H9 (cell line): ENCODE results near the gene COL18A1. TPM values are rescaled to one million over a fixed set of nuclear protein-coding genes. Genes with fewer than 3 reads are reported as not detected.

Experiments
- DNase-seq: peaks from one replicate; pipeline ENCODE4 v3.0.0-alpha.2; 2017
- H2AFZ ChIP-seq: one replicate; pipeline ENCODE4 v1.6.1; 2013; ENCODE audit warnings: mild to moderate bottlenecking, low read length, control low read depth, moderate library complexity
- H2AK5ac ChIP-seq: 2 replicates; pipeline ENCODE4 v1.6.1; 2013; ENCODE audit warnings: low read length, control low read depth, mixed read lengths; ENCODE audit not compliant: insufficient read length
- H2BK120ac ChIP-seq: one replicate; pipeline ENCODE4 v1.6.1; 2013; ENCODE audit warnings: low read depth, mild to moderate bottlenecking, low read length, control low read depth, inconsistent platforms; ENCODE audit not compliant: poor library complexity, severe bottlenecking
- H2BK12ac ChIP-seq: 2 replicates; pipeline ENCODE4 v1.6.1; 2013; ENCODE audit warnings: low read length, control low read depth, mixed read lengths, low read depth; ENCODE audit not compliant: insufficient read length
- H2BK15ac ChIP-seq: 2 replicates; pipeline ENCODE4 v1.6.1; 2013; ENCODE audit warnings: low read depth, low read length, control low read depth
- H2BK20ac ChIP-seq: one replicate; pipeline ENCODE4 v1.6.1; 2013; ENCODE audit warnings: low read depth, mild to moderate bottlenecking, low read length, control low read depth, inconsistent platforms; ENCODE audit not compliant: poor library complexity, severe bottlenecking
- H2BK5ac ChIP-seq: 2 replicates; pipeline ENCODE4 v1.6.1; 2013; ENCODE audit warnings: low read length, control low read depth, mixed read lengths; ENCODE audit not compliant: insufficient read length
- H3K14ac ChIP-seq: 2 replicates; pipeline ENCODE4 v1.6.1; 2013; ENCODE audit warnings: low read length, control low read depth; ENCODE audit not compliant: insufficient read depth
- H3K18ac ChIP-seq: 2 replicates; pipeline ENCODE4 v1.6.1; 2013; ENCODE audit warnings: low read depth, mild to moderate bottlenecking, mixed read lengths, low read length, control low read depth; ENCODE audit not compliant: insufficient read length
- H3K23ac ChIP-seq: 2 replicates; pipeline ENCODE4 v1.6.1; 2013; ENCODE audit warnings: low read length, control low read depth, mixed read lengths, low read depth; ENCODE audit not compliant: insufficient read length
- H3K23me2 ChIP-seq: 2 replicates; pipeline ENCODE4 v1.6.1; 2013; ENCODE audit warnings: low read depth, mild to moderate bottlenecking, mixed read lengths, low read length, control low read depth; ENCODE audit not compliant: insufficient read length, poor library complexity, severe bottlenecking
- H3K27ac ChIP-seq: 2 replicates; pipeline ENCODE4 v1.5.1; 2013; ENCODE audit warnings: low read length, control low read depth, mixed read lengths, low read depth; ENCODE audit not compliant: insufficient read length
- H3K27me3 ChIP-seq: 2 replicates; pipeline ENCODE4 v1.6.1; 2013; ENCODE audit warnings: low read length, control low read depth, inconsistent platforms; ENCODE audit not compliant: insufficient read depth
- H3K4ac ChIP-seq: 2 replicates; pipeline ENCODE4 v1.6.1; 2013; ENCODE audit warnings: low read depth, mild to moderate bottlenecking, control low read depth, inconsistent platforms, low read length, moderate library complexity
- H3K4me1 ChIP-seq: 2 replicates; pipeline ENCODE4 v1.6.1; 2013; ENCODE audit warnings: low read length, control low read depth, inconsistent platforms; ENCODE audit not compliant: insufficient read depth
- H3K4me2 ChIP-seq: 2 replicates; pipeline ENCODE4 v1.6.1; 2013; ENCODE audit warnings: low read length, control low read depth, mixed read lengths; ENCODE audit not compliant: insufficient read length, insufficient read depth
- H3K56ac ChIP-seq: 2 replicates; pipeline ENCODE4 v1.6.1; 2013; ENCODE audit warnings: low read depth, mild to moderate bottlenecking, mixed read lengths, low read length, control low read depth; ENCODE audit not compliant: insufficient read length
- H3K79me1 ChIP-seq: 2 replicates; pipeline ENCODE4 v1.6.1; 2013; ENCODE audit warnings: low read depth, mild to moderate bottlenecking, moderate library complexity, low read length, control low read depth, inconsistent platforms; ENCODE audit not compliant: insufficient read depth, poor library complexity, severe bottlenecking
- H3K79me2 ChIP-seq: 2 replicates; pipeline ENCODE4 v1.6.1; 2013; ENCODE audit warnings: low read length, control low read depth, inconsistent platforms; ENCODE audit not compliant: insufficient read depth
- H3K9ac ChIP-seq: 2 replicates; pipeline ENCODE4 v1.6.1; 2013; ENCODE audit warnings: low read length, control low read depth, mixed read lengths; ENCODE audit not compliant: insufficient read length; ENCODE audit errors: extremely low read depth
- H3K9me3 ChIP-seq: one replicate; pipeline ENCODE4 v1.6.1; 2013; ENCODE audit warnings: low read depth, low read length, inconsistent platforms; ENCODE audit not compliant: control insufficient read depth
- H3T11ph ChIP-seq: one replicate; pipeline ENCODE4 v1.6.1; 2013; ENCODE audit warnings: mild to moderate bottlenecking, low read length, control low read depth, inconsistent platforms
- H4K20me1 ChIP-seq: one replicate; pipeline ENCODE4 v1.6.1; 2013; ENCODE audit not compliant: control insufficient read depth, insufficient read length, insufficient read depth
- H4K5ac ChIP-seq: 2 replicates; pipeline ENCODE4 v1.6.1; 2013; ENCODE audit warnings: low read depth, mild to moderate bottlenecking, mixed read lengths, low read length, control low read depth; ENCODE audit not compliant: insufficient read length
- H4K8ac ChIP-seq: replicated peaks from 2 replicates; pipeline ENCODE4 v1.6.1; 2013; ENCODE audit warnings: low read length, control low read depth, mixed read lengths, low read depth; ENCODE audit not compliant: insufficient read length
- H4K91ac ChIP-seq: 2 replicates; pipeline ENCODE4 v1.6.1; 2013; ENCODE audit warnings: low read depth, mild to moderate bottlenecking, moderate library complexity, mixed read lengths, low read length, control low read depth; ENCODE audit not compliant: insufficient read length
- H3K27ac Mint-ChIP-seq, 3 experiments: 2 replicates in 2 of 3; 3 replicates in 1 of 3; pipeline ENCODE4 v1.8.0; 2020 to 2021; ENCODE audit warnings: mixed read lengths in 3 of 3, mild to moderate bottlenecking in 1 of 3, moderate library complexity in 1 of 3
- H3K27me3 Mint-ChIP-seq: 2 replicates; pipeline ENCODE4 v1.8.0; 2021; ENCODE audit warnings: low read depth, mild to moderate bottlenecking, moderate library complexity, mixed read lengths
- H3K36me3 Mint-ChIP-seq, 3 experiments: 2 replicates in 2 of 3; 3 replicates in 1 of 3; pipeline ENCODE4 v1.8.0; 2020 to 2021; ENCODE audit warnings: low read depth in 3 of 3, mixed read lengths in 3 of 3; ENCODE audit not compliant: insufficient read depth in 1 of 3
- H3K4me1 Mint-ChIP-seq, 2 experiments: 2 replicates each; pipeline ENCODE4 v1.8.0; 2020; ENCODE audit warnings: mixed read lengths in 2 of 2
- H3K4me3 Mint-ChIP-seq, 2 experiments: 2 replicates in 1 of 2; 3 replicates in 1 of 2; pipeline ENCODE4 v1.8.0; 2020 to 2021; ENCODE audit warnings: mild to moderate bottlenecking in 2 of 2, mixed read lengths in 2 of 2, moderate library complexity in 1 of 2
- H3K9me3 Mint-ChIP-seq, 2 experiments: 2 replicates in 1 of 2; 3 replicates in 1 of 2; pipeline ENCODE4 v1.8.0; 2020; ENCODE audit warnings: mild to moderate bottlenecking in 2 of 2, mixed read lengths in 2 of 2, moderate library complexity in 1 of 2
- WGBS: extraction: QIAGEN DNeasy Blood & Tissue Kit; methylation state at CpG from one replicate; pipeline ENCODE4 v1.1.7; 2013; ENCODE audit warnings: missing lambda C conversion rate, low lambda C conversion rate, mixed read lengths; ENCODE audit not compliant: insufficient read length; ENCODE audit errors: extremely low coverage; 5-methylcytosine and 5-hydroxymethylcytosine counted together
- total RNA-seq: library from RNA; stranded (reverse); gene quantifications from 2 replicates; pipeline ENCODE4 v1.2.1, GENCODE V29; 2021
- TF ChIP-seq, protein P1 (sequence below): fragments of 200-600 bp; sonication (generic); conservative IDR thresholded peaks from 3 replicates; pipeline ENCODE4 v1.8.0; 2021; ENCODE audit warnings: antibody characterized with exemption, mild to moderate bottlenecking

Gene COL18A1
- total RNA-seq, 1 experiment from 2014 or later: 232 TPM

DNA sequence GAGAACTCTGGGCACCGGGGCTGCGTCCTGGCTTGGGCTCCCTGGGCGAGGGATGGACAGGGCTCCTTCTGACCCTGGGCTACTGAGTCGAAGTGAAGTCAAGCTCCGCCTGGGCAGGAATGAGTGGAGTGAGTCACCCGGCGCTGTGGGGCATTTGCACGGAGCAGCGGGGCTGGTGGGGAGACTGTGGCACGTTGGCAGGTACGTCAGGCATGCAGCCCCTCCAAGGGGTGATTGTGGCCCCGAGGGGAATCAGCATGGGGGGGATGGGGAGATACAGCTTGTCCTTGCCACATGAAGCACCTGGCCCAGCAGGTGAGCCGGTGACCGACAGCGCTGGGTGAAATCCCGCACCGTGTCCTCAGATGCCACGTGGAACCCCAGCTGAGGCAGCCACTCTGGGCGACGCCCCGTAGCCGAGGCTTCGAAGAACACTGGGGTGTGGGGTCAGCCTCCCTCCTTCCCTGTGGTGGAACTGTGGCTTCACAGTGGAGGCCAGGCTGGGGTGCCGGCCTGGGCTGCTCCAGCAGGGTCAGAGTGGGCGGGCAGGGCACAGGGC lies 62.3 kb downstream of the COL18A1 start:
- DNase-seq: no peak
- H3K27me3 ChIP-seq: no peaks in the 10 kb centered on the region

More for the DNA sequence above, 62.3 kb downstream of the COL18A1 start:
- no peaks in the 10 kb centered on the region for H3K9me3 ChIP-seq
- peaks cover 13% of the 10 kb centered on the region; the same call in 1 of the 2 replicates for H3K79me2 ChIP-seq
- TF ChIP-seq, protein P1, sequence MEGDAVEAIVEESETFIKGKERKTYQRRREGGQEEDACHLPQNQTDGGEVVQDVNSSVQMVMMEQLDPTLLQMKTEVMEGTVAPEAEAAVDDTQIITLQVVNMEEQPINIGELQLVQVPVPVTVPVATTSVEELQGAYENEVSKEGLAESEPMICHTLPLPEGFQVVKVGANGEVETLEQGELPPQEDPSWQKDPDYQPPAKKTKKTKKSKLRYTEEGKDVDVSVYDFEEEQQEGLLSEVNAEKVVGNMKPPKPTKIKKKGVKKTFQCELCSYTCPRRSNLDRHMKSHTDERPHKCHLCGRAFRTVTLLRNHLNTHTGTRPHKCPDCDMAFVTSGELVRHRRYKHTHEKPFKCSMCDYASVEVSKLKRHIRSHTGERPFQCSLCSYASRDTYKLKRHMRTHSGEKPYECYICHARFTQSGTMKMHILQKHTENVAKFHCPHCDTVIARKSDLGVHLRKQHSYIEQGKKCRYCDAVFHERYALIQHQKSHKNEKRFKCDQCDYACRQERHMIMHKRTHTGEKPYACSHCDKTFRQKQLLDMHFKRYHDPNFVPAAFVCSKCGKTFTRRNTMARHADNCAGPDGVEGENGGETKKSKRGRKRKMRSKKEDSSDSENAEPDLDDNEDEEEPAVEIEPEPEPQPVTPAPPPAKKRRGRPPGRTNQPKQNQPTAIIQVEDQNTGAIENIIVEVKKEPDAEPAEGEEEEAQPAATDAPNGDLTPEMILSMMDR: no peak
- no peak overlapping the region; a peak in 1 of 7 replicates for H3K27ac Mint-ChIP-seq
- peaks cover 10 to 14% of the 10 kb centered on the region in 2 experiments; a peak in 3 of 4 replicates for H3K4me1 Mint-ChIP-seq
- H2AK5ac ChIP-seq: no peak overlapping the region
- no peak overlapping the region for H2BK12ac ChIP-seq
- H3K23me2 ChIP-seq: no peaks in the 10 kb centered on the region
- H3T11ph ChIP-seq: no peak overlapping the region
- no peaks in the 10 kb centered on the region for H3K27me3 Mint-ChIP-seq
- H3K9ac ChIP-seq: no peak overlapping the region
- no peak overlapping the region for H3K18ac ChIP-seq
- H4K8ac ChIP-seq: no peak overlapping the region
- H3K36me3 Mint-ChIP-seq: peaks cover 6 to 45% (median 28%) of the 10 kb centered on the region in 3 experiments
- no peak overlapping the region for H4K91ac ChIP-seq
- peaks cover 15% of the 10 kb centered on the region for H3K79me1 ChIP-seq
- no peak overlapping the region for H2AFZ ChIP-seq
- H3K27ac ChIP-seq: no peak overlapping the region
- no peak overlapping the region for H2BK15ac ChIP-seq
- H3K56ac ChIP-seq: no peak overlapping the region
- H3K4me1 ChIP-seq: no peaks in the 10 kb centered on the region
- H4K20me1 ChIP-seq: no peaks in the 10 kb centered on the region
- H3K4ac ChIP-seq: no peak overlapping the region
- H4K5ac ChIP-seq: no peak overlapping the region
- no peak overlapping the region for H2BK5ac ChIP-seq
- no peak overlapping the region for H2BK120ac ChIP-seq
- no CpG with 5 or more reads among the region's 25 CpGs for WGBS
- peaks cover 2 to 5% of the 10 kb centered on the region in 2 experiments for H3K9me3 Mint-ChIP-seq
- H3K23ac ChIP-seq: no peak overlapping the region
- no peak overlapping the region for H3K4me3 Mint-ChIP-seq
- H3K4me2 ChIP-seq: no peak overlapping the region
- no peak overlapping the region; the same call in 1 of the 2 replicates for H3K14ac ChIP-seq
- no peak overlapping the region for H2BK20ac ChIP-seq
